GM19043 (cell line): ENCODE data around the gene ADA.
"Not testable (repeated sequence)": the region's sequence is repeated elsewhere in the genome, so short reads cannot be mapped to it uniquely, and the experiment has no call there.

Experiments
- ATAC-seq: cut with Tn5 transposase; IDR thresholded peaks from one replicate; pipeline ENCODE4 v1.9.1; 2021; ENCODE audit warnings: low read depth; ENCODE audit not compliant: unreplicated experiment

The ADA gene

GRCh38 chr20:44601801-44602204 lies 49.7 kb downstream of the ADA start:
- ATAC-seq = no peak

DNA sequence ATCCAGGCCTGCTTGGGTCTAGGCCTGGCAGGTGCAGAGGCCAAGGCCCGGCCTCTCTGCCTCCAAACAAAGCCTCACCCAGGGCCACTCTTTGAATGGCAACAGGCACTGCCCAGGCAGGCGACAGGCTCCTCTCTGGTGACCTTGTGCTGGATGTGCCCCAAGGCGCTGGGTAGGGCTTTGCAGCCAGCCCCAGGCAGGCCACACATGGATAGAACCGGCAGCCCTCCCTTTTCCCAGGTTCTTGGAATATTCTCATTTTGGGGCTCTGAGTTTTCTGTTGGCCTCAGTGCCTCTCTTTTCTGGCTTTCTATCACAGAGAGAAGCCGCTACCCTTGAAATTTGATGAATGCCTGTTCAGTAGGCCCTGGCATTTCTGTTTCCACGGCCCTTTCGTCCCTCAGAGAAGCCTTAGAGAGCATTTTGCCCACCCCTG lies 50.2 kb downstream of the ADA start:
- no peak for ATAC-seq

DNA sequence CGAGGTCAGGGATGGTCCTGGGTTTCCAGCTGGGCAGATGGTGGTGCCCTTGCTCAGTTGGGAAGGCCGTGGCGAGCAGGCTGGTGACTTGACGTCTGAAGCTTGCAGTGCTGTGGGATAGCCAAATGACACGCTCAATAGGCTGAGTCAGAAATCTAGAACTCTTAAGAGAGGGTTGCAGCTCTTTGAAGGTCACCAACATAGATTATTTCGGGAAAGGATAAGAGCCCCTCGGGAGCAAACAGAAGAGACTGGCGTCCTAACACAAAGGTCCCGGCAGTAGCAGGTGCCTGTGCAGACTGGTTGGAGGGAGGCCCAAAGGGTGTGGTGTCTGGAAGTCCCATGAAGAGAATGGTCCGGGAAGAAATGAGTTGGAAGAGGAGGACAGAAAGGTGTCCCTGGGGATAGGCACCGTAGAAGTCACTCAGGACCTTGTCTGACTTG lies 50.7 kb downstream of the ADA start:
- ATAC-seq = no peak

- ATAC-seq = no peak
Measured at GRCh38 chr20:44600301-44600700, 51.2 kb downstream of the ADA start.

DNA sequence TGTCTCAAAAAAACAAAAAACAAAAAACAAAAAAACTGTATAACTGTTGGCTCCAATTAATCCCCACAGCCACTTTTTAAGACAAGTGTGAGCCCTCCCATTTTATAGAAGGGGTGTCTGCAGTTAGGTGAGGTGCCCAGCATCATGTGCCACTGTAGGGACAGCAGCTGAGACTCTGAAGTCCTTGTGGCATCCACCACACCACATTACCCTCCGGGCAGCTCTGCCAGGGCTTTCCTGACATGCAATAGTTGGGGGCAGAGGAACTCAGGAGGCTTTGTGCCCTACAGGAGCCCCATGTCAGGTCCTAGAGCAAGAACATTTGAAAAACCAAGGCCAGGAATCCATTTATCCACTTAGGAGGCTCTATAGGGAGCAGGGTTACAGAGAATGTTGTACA lies 51.8 kb downstream of the ADA start:
- no peak for ATAC-seq

GRCh38 chr20:44598423-44599305 lies 52.8 kb downstream of the ADA start:
- ATAC-seq = no peak

DNA sequence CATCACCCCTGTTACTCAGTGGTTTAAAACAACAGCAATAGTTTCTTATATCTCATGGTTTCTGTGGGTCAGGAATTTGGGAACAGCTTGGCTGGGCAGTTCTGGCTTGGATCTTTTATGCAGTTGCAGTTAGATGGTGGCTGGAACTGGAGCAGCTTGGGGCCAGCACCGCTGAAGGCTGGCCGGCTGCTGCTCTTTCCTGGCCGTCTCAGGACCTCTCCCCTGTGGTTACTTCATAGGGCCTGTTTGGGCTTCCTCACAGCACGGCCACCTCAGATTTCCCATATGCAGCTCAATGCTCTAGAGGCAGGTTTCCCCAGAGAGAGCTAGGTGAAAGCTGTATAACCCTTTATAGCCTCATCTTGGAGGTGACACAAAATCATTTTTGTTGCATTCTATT lies 53.6 kb downstream of the ADA start:
- ATAC-seq = no peak

DNA sequence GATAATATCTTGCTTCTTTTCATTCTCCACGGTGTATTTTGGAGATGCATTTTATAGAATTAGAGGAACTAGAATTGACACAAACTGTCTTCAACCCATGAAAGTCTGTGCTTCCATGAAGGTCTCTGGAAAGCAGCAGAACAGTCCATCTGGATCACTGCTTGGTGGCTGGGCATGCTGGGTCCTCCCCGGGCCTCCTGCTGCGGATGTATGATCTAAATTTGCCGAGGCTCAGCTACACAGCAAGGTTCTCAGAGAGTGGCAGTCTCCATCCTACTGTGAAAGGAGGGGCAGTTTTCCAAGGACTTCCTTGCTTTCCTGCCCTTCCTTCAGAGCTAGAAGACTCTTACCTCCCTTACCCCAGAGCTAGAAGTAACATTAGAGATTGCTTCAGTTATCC lies 54.0 kb downstream of the ADA start:
- ATAC-seq = no peak

- ATAC-seq = no peak
Measured at GRCh38 chr20:44596876-44597275, 54.6 kb downstream of the ADA start.

DNA sequence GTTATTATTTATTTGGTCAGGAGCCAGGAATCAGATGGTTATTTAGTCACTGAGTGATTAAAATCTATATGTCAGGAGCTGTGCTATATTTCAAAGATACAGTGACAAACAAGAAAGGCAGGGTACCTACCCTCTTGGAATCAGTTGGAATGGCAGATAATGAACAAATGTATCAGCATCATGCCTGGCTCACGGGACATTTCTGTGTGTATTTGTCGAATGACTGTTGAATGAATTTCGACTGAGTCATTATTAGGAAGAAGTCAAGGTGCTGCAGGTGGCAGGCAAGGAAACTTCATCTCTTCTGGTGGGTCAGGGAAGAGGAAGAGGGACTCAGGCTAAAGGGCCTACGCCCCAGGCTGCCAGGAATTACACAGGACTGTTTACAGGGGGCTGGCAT lies 55.5 kb downstream of the ADA start:
- no peak for ATAC-seq

DNA sequence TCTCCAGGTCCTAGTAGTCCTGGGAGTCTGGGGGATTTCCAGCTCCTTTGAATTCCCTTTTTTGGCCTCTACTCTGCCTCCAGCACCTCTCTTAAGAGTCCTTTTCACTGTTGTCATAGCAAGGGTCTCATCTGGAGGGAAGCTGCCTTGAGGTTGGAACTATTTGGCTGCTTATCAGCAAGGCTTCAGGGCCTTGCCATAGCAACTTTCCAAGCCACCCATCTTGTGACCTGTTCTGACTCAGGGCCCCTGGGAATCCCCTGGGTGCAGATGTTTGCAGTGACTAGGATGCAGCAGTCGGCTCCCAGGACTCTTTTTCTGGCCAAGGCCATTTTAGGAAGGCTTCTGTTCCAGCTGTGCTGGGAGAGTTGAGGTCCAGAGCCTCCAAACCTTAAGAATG lies 56.8 kb downstream of the ADA start:
- ATAC-seq = no peak

DNA sequence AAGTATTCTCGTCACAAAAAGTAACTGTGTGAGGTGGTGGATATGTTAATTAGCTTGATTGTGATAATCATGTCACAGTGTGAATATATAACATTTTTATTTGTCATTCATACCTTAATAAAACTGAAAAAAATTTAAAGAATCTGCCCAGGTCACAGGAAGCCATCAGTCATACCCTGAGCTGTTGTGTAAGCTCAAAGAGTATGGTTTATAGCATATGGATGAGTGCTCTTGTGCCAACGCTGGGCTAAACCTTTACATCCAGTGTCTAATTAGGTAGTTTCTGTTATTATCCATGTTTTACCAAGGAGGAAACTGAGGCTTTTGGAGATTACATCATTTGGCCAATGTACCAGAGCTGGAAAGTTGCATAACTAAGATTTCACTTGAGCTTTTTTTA lies 57.7 kb downstream of the ADA start:
- ATAC-seq = no peak

DNA sequence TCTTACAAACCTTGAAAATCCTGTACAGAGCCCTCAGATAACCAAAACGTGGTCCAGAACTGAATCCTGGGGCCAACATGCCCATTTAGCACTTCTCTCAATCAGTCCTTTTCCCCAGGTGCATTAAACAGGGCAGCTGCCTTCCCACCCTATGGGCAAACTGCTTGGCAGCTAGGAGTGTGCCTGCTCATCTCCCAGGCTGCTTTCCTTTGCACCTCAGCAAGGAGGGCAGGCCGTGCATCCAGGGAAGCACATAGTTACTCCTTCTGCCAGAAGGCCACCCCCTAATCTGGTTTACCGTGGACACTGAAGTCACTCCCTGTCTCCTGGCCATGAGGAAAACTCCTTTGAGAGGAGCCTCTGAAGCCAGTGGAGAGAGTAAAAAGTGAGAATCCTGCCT lies 59.1 kb downstream of the ADA start:
- no peak for ATAC-seq

- no peak for ATAC-seq
Measured at GRCh38 chr20:44590980-44591778, 60.3 kb downstream of the ADA start.

DNA sequence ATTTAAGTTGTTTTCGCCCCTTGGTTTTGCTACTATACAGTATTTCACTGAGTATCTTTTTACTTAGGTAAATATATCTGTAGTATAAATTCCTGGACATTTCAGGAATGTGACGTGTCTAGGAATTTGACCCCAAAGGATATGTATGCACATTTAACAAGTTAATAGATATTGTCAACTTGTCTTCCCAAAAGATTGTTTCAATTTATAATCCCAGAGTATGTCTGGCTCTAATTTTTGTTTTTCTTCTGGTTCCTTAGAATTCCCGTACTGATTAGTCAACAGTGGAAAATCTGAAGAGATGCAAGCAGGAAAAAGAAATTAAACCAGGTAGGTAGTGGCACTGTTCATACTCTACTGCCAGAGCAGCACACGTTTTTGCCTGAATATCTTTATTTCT lies 62.0 kb downstream of the ADA start:
- no peak for ATAC-seq

DNA sequence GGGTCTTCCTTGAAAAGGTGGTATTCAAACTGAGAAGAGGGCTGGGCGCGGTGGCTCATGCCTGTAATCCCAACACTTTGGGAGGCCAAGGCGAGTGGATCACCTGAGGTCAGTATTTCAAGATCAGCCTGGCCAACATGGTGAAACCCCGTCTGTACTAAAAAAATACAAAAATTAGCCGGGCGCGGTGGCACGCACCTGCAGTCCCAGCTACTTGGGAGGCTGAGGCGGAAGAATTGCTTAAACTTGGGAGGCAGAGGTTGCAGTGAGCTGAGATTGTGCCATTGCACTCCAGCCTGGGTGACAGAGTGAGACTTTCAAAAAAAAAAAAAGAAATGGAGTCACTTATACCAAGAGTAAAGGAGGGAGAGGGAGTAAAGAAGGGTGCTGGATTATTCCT lies 63.2 kb downstream of the ADA start:
- ATAC-seq = not testable (repeated sequence)

DNA sequence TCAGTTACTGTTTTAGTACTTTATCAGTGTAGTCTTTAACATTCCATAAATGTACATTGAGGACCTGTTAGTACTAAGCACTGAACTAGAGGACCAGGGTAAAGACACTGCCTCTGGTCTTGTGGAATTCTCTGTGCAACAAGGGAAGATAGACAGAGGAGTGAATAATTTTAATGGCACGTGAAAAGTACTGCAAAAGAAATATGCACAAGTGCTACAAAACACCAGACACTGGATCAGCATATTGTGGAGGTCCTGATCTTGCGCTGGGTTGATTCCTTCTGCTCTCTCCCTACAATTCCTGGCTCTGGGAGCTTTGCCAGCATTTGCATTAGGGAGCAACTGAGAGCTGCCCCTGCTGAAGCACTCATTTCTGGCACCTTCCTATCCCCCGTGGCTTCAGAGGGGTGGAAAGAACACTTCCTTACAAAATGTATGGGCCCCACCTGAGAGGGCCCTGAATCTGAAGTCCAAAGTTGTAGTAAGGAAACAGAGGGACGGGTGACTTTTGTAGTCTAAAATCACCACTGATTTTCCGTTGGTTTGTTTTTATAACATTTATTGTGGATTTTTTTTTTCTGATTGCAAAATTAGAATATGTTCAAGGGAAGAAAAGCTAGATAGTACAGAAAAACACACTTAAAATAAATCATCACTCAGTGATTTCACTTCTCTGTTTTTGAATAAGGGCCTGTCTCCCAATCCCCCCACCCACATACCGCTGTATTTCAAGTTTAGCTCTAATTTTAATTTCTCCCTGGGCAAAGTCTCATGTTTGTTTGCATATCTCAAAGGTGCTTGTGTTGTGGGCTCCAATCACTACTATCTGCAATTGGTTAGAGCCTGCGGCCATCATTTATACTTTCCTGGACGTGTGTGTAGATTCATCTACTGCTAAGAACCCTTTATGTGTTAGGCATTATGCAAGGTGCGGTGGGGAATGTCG lies 64.2 kb downstream of the ADA start:
- ATAC-seq = no peak

DNA sequence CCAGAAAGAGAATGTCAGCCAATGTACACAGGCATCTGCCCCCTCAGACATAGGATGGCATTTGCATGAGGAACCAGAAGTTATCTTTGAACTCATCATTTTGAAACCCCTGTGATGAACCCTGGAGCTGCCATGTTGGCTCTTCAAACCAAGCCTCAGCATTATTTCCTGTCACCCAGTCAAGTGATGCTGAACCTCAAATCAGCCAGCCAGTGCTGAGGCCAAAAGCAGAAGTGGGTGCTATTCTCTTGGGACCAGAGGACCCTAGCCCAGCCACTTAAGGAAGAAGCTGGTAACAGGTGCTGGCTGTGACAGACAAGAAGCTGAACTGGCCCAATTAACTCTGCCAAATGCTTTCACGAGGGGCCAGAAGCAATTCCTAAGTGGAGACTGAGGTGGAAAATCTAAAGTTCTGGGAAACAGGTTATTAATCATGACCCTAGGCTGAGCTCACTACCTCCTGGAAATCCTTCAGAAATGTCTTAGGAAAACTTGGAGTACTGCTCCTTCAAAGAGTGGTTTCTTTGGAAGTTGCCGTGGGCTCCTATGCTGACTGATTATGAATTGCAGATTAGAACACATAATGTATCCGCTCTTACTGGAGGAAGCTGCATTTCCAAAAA lies 65.1 kb downstream of the ADA start:
- peak; percentile 52 for ATAC-seq

DNA sequence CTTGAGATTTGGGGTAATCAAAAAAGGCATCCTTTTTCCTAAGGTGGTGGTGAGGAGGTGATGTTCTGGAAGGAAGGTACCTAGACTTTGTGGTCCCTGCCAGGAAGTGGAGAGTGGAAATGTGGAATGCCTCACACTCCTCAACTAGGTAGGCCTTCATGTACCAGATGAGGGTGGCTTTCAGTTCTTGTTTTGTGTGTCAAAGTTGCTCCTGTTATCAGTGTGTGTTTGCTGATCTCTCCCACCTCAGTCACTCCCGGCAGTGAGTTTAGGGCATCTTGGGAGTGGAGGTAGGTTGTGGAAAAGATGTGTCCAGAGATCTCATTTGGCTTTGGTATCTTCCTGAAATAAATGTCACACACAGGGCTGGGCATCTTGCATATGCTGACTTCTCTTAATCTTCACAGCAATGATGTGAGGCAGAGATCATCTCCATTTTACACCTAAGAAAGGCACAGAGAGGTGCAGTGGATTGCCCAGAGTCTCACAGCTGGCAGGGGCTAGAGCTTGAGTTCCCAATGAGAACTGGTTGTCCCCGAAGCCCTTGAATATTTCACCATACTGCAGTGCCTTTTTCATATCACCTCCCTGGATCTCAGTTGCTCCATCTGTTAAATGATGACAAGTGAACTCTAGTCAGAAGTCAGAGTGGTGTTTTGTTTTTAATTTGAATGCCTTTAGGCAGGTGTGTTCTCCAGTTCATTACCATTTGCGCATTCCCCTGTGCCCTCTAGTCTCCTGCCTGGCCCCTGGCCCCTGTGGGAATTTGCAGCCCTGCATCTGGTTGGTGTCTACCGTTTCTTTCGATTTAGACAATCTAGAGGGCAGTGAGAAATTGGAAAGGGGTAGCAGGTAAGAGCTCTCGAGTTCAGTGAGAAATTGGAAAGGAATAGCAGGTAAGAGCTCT lies 66.2 kb downstream of the ADA start:
- ATAC-seq = no peak
